ENCODE data around the gene KRTAP10-5.
"Not testable (repeated sequence)": the region's sequence is repeated elsewhere in the genome, so short reads cannot be mapped to it uniquely, and the experiment has no call there.

Gene KRTAP10-5

GRCh38 chr21:44615466-44615865 lies 35.1 kb upstream of the KRTAP10-5 start:
- no peak overlapping the region for H3K9ac ChIP-seq (ENCODE audit: insufficient read length, low read depth)
- no peak for DNase-seq (ENCODE audit: low read depth, low spot score)
- H3K27me3 ChIP-seq (ENCODE audit: insufficient read depth, insufficient read length): no peaks in the 10 kb centered on the region
- TF ChIP-seq ZNF274 (IDR thresholded peaks at IDR 0.05; ENCODE audit: low read depth, low read length): no peak
- TF ChIP-seq YY1 (IDR thresholded peaks at IDR 0.05; ENCODE audit: insufficient read depth, insufficient read length): no peak
- TF ChIP-seq SUZ12 (IDR thresholded peaks at IDR 0.05; ENCODE audit: extremely low read depth, insufficient read depth, insufficient read length): no peak
- H3K9me3 ChIP-seq (ENCODE audit: insufficient read depth, low read length): peaks cover 22% of the 10 kb centered on the region
- peaks cover 14% of the 10 kb centered on the region for H3K4me1 ChIP-seq (ENCODE audit: insufficient read depth, insufficient read length)
- no peak overlapping the region for H3K4me3 ChIP-seq (ENCODE audit: insufficient read length, low read depth)
- no peaks in the 10 kb centered on the region for H3K36me3 ChIP-seq (ENCODE audit: insufficient read depth, insufficient read length, low read length)

GRCh38 chr21:44614961-44615391 lies 34.6 kb upstream of the KRTAP10-5 start:
- Histone ChIP-seq H3K36me3 (ENCODE audit: insufficient read depth, insufficient read length, low read length) (no peaks in the 10 kb centered on the region), H3K4me3 (ENCODE audit: insufficient read length, low read depth) (no peak overlapping the region), H3K9ac (ENCODE audit: insufficient read length, low read depth) (no peak overlapping the region), H3K9me3 (ENCODE audit: insufficient read depth, low read length) (peaks cover 23% of the 10 kb centered on the region), H3K27me3 (ENCODE audit: insufficient read depth, insufficient read length) (no peaks in the 10 kb centered on the region), H3K4me1 (ENCODE audit: insufficient read depth, insufficient read length) (peaks cover 14% of the 10 kb centered on the region)
- no peak for DNase-seq (ENCODE audit: low read depth, low spot score)
- TF ChIP-seq SUZ12 (IDR thresholded peaks at IDR 0.05; ENCODE audit: extremely low read depth, insufficient read depth, insufficient read length) (no peak), YY1 (IDR thresholded peaks at IDR 0.05; ENCODE audit: insufficient read depth, insufficient read length) (no peak), ZNF274 (IDR thresholded peaks at IDR 0.05; ENCODE audit: low read depth, low read length) (no peak)

DNA sequence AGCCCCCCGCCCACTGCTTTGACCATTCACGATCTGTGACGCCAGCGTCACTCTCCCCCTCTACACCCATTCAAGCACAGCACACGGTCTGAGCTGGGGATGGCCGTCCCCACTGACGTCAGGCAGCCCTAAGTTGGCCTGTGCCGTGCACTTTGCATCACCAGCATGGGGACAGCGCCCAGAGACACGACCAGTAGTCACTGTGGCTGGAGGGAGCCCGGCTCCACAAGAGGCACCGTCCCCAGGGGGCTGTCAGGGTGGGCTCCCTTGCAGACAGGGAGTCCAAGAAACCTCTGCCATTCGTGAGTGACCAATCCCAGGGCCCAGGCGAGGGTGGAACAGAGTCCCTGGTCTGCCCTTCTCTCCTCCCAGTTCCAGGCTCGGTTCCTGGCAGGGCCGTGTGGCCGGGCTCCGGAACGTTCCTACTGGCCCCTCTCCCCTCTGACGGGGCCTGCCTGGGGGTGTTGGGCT lies 33.8 kb upstream of the KRTAP10-5 start:
- H3K9me3 ChIP-seq (ENCODE audit: insufficient read depth, low read length): peaks cover 23% of the 10 kb centered on the region
- no peaks in the 10 kb centered on the region for H3K27me3 ChIP-seq (ENCODE audit: insufficient read depth, insufficient read length)

DNA sequence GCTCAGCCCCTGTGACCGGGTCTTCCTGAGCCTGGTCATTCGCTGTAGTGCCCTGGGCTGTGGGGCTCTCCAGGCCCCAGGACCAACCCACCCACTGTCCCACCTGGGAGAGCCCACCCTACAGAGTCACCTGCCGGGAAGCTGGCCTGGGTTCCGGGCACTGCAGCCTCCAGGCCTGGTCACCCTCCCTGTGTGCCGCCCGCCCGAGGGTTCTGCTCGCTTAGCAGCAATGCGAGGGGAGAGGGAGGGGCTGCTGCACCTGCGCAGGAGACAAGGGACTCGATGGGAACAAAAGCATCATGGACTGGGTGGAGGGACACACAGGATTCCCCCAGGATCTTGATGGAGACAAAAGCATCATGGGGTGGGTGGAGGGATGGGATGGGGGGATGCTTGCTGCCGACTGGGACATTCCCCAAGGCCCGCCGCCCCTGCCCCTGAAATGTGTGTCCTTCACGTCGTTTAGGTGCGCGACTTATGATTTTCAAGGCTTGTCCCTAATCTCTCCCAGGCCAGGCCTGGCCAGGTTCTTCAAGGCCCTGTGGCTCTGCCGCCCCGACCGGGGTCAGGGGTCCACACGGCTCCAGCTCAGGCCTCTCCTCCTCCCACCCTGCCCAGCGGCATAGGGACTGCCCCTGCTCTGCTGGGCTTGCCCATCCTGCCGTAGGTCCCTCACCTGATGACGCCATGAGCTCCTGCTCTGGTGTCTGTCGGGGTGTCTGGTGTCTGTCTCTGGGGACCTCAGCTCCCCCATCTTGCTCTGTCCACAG lies 33.2 kb upstream of the KRTAP10-5 start:
- H3K9me3 ChIP-seq (ENCODE audit: insufficient read depth, low read length): peaks cover 20% of the 10 kb centered on the region

More for the DNA sequence above, 33.8 kb upstream of the KRTAP10-5 start:
- Histone ChIP-seq H3K36me3 (ENCODE audit: insufficient read depth, insufficient read length, low read length) (no peaks in the 10 kb centered on the region), H3K4me3 (ENCODE audit: insufficient read length, low read depth) (no peak overlapping the region), H3K9ac (ENCODE audit: insufficient read length, low read depth) (no peak overlapping the region), H3K4me1 (ENCODE audit: insufficient read depth, insufficient read length) (peaks cover 14% of the 10 kb centered on the region)
- no peak for DNase-seq (ENCODE audit: low read depth, low spot score)
- TF ChIP-seq ZNF274 (IDR thresholded peaks at IDR 0.05; ENCODE audit: low read depth, low read length): no peak
- no peak for TF ChIP-seq YY1 (IDR thresholded peaks at IDR 0.05; ENCODE audit: insufficient read depth, insufficient read length)
- TF ChIP-seq SUZ12 (IDR thresholded peaks at IDR 0.05; ENCODE audit: extremely low read depth, insufficient read depth, insufficient read length): no peak

GRCh38 chr21:44612669-44613229 lies 32.3 kb upstream of the KRTAP10-5 start:
- H3K27me3 ChIP-seq (ENCODE audit: insufficient read depth, insufficient read length): no peaks in the 10 kb centered on the region
- H3K4me1 ChIP-seq (ENCODE audit: insufficient read depth, insufficient read length): peaks cover 14% of the 10 kb centered on the region
- no peaks in the 10 kb centered on the region for H3K36me3 ChIP-seq (ENCODE audit: insufficient read depth, insufficient read length, low read length)
- no peak overlapping the region for H3K9ac ChIP-seq (ENCODE audit: insufficient read length, low read depth)
- H3K4me3 ChIP-seq (ENCODE audit: insufficient read length, low read depth): no peak overlapping the region
- DNase-seq (ENCODE audit: low read depth, low spot score): no peak
- peaks cover 20% of the 10 kb centered on the region for H3K9me3 ChIP-seq (ENCODE audit: insufficient read depth, low read length)
- TF ChIP-seq SUZ12 (IDR thresholded peaks at IDR 0.05; ENCODE audit: extremely low read depth, insufficient read depth, insufficient read length): no peak
- TF ChIP-seq ZNF274 (IDR thresholded peaks at IDR 0.05; ENCODE audit: low read depth, low read length): no peak
- TF ChIP-seq YY1 (IDR thresholded peaks at IDR 0.05; ENCODE audit: insufficient read depth, insufficient read length): no peak

More for the DNA sequence above, 33.2 kb upstream of the KRTAP10-5 start:
- no peak for TF ChIP-seq ZNF274 (IDR thresholded peaks at IDR 0.05; ENCODE audit: low read depth, low read length)
- no peak for TF ChIP-seq YY1 (IDR thresholded peaks at IDR 0.05; ENCODE audit: insufficient read depth, insufficient read length)
- no peak for TF ChIP-seq SUZ12 (IDR thresholded peaks at IDR 0.05; ENCODE audit: extremely low read depth, insufficient read depth, insufficient read length)
- Histone ChIP-seq H3K36me3 (ENCODE audit: insufficient read depth, insufficient read length, low read length) (no peaks in the 10 kb centered on the region), H3K27me3 (ENCODE audit: insufficient read depth, insufficient read length) (no peaks in the 10 kb centered on the region), H3K4me1 (ENCODE audit: insufficient read depth, insufficient read length) (peaks cover 14% of the 10 kb centered on the region), H3K9ac (ENCODE audit: insufficient read length, low read depth) (no peak overlapping the region), H3K4me3 (ENCODE audit: insufficient read length, low read depth) (no peak overlapping the region)
- no peak for DNase-seq (ENCODE audit: low read depth, low spot score)

DNA sequence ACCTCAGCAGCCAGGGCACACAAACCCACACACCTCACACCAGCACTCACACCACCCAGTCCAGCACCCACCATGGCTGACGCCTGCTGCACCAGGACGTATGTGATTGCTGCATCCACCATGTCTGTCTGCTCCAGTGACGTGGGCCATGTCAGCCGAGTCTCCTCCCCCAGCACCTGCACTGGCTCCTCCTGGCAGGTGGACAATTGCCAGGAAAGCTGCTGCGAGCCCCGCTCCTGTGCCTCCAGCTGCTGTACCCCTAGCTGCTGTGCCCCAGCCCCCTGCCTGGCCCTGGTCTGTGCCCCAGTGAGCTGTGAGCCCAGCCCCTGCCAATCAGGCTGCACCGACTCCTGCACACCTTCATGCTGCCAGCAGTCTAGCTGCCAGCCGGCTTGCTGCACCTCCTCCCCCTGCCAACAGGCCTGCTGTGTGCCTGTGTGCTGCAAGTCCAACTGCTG lies 31.7 kb upstream of the KRTAP10-5 start, which contains the start of gene KRTAP10-8:
TSS of gene KRTAP10-8 (plus strand) at position 51 of the 458 bp plus-strand sequence. CDS start at position 73, 22 bp downstream.
- Histone ChIP-seq H3K9me3 (ENCODE audit: insufficient read depth, low read length) (peaks cover 20% of the 10 kb centered on the region), H3K4me1 (ENCODE audit: insufficient read depth, insufficient read length) (peaks cover 10% of the 10 kb centered on the region), H3K9ac (ENCODE audit: insufficient read length, low read depth) (no peak within 1 kb of the TSS), H3K36me3 (ENCODE audit: insufficient read depth, insufficient read length, low read length) (no peaks in the 10 kb centered on the region), H3K4me3 (ENCODE audit: insufficient read length, low read depth) (no peak within 1 kb of the TSS), H3K27me3 (ENCODE audit: insufficient read depth, insufficient read length) (no peaks in the 10 kb centered on the region)
- TF ChIP-seq YY1 (IDR thresholded peaks at IDR 0.05; ENCODE audit: insufficient read depth, insufficient read length): no peak
- no peak for TF ChIP-seq ZNF274 (IDR thresholded peaks at IDR 0.05; ENCODE audit: low read depth, low read length)
- no peak for TF ChIP-seq SUZ12 (IDR thresholded peaks at IDR 0.05; ENCODE audit: extremely low read depth, insufficient read depth, insufficient read length)
- no peak for DNase-seq (ENCODE audit: low read depth, low spot score)

GRCh38 chr21:44611551-44611950 lies 31.1 kb upstream of the KRTAP10-5 start:
- Histone ChIP-seq H3K9me3 (ENCODE audit: insufficient read depth, low read length) (peaks cover 20% of the 10 kb centered on the region), H3K4me1 (ENCODE audit: insufficient read depth, insufficient read length) (peaks cover 6% of the 10 kb centered on the region), H3K4me3 (ENCODE audit: insufficient read length, low read depth) (no peak overlapping the region), H3K9ac (ENCODE audit: insufficient read length, low read depth) (no peak overlapping the region), H3K27me3 (ENCODE audit: insufficient read depth, insufficient read length) (no peaks in the 10 kb centered on the region), H3K36me3 (ENCODE audit: insufficient read depth, insufficient read length, low read length) (no peaks in the 10 kb centered on the region)
- TF ChIP-seq ZNF274 (IDR thresholded peaks at IDR 0.05; ENCODE audit: low read depth, low read length) (no peak), SUZ12 (IDR thresholded peaks at IDR 0.05; ENCODE audit: extremely low read depth, insufficient read depth, insufficient read length) (no peak), YY1 (IDR thresholded peaks at IDR 0.05; ENCODE audit: insufficient read depth, insufficient read length) (no peak)
- DNase-seq (ENCODE audit: low read depth, low spot score): no peak

DNA sequence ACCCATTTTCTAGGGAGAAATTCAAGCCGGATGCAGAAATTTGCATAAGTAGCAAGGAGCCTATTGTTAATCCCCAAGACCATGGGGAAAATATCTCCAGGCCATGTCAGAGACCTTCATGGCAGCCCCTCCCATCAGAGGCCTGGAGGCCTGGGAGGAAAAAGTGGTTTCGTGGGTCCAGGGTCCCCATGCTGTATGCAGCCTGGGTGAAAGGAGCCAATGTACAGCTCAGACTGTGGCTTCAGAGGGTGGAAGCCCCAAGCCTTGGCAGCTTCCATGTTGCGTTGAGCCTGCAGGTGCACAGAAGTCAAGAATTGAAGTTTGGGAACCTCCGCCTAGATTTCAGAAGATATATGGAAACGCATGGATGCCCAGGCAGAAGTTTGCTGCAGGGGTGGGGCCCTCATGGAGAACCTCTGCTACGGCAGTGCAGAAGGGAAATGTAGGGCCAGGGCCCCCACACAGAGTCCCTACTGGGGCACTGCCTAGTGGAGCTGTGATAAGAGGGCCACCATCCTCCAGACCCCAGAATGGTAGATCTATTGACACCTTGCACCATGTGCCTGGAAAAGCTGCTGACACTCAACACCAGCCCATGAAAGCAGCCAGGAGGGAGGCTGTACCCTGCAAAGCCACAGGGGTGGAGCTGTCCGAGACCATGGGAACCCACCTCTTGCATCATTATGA lies 29.9 kb upstream of the KRTAP10-5 start:
- H3K36me3 ChIP-seq (ENCODE audit: insufficient read depth, insufficient read length, low read length); DNase-seq (ENCODE audit: low read depth, low spot score); H3K9ac ChIP-seq (ENCODE audit: insufficient read length, low read depth); H3K27me3 ChIP-seq (ENCODE audit: insufficient read depth, insufficient read length); H3K4me3 ChIP-seq (ENCODE audit: insufficient read length, low read depth); H3K4me1 ChIP-seq (ENCODE audit: insufficient read depth, insufficient read length): not testable (repeated sequence)
- peaks cover 20% of the 10 kb centered on the region for H3K9me3 ChIP-seq (ENCODE audit: insufficient read depth, low read length)
